ENCODE measurements around the gene WDR74.

DNA sequence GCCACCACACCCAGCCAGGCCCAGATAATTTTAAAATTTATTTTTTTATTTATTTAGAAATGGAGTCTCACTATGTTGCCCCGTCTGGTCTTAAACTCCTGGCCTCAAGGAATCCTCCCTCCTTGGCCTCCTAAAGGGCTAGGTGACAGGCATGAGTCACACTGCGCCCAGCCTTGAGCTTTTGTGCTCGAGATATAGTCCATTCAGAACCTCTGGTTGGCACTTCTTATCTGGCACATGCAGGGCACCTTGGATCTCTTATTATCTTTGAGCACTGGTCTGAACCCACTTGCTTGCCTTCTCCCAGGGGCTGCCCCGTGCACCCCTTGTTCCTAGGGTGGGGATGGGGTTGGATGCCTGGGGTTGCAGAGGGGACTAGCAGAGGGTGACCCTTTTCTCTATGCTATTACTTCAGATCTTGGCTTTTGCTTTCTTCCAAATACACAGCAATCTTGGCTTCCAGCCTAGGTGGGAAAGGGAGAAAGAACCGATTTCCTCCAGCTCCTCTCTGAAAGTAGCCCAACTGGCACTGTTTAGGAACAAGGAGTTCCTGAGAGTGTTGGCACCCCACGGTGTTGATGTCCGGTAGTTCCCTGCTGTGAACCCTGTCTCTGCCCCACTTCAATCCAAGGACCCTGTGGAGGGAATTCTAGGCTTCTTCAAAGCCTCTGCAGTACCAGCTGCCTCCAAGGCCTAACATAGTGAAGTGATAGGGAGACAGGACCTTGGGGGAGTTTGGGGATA lies 40.0 kb upstream of the WDR74 start:
- TF ChIP-seq CTCF (conservative IDR thresholded peaks at IDR 0.05; ENCODE audit: low read depth, low read length) (no peak), EZH2 (IDR thresholded peaks at IDR 0.05; ENCODE audit: borderline replicate concordance, low read depth, low read length, poor library complexity, severe bottlenecking) (no peak)
